ENCODE measurements around the gene RNF115.
"Not testable (repeated sequence)": the region's sequence is repeated elsewhere in the genome, so short reads cannot be mapped to it uniquely, and the experiment has no call there.

The RNF115 gene

GRCh38 chr1:145846201-145846612 lies 22.3 kb upstream of the RNF115 start:
- Mint-ChIP-seq H3K4me3 (no peak overlapping the region), H3K36me3 (peaks cover 8% of the 10 kb centered on the region), H3K4me1 (peaks cover 6% of the 10 kb centered on the region), H3K9me3 (no peaks in the 10 kb centered on the region), H3K27ac (peak overlapping the region; percentile 67), H3K27me3 (no peaks in the 10 kb centered on the region)
- DNase-seq (ENCODE audit: low spot score in 2 of 2): peak in 1 of 2 donors; percentile 27
- no peak for ATAC-seq (ENCODE audit: low read depth)

GRCh38 chr1:145845514-145846161 lies 21.7 kb upstream of the RNF115 start, which contains the start of gene NUDT17:
TSS of gene NUDT17 (plus strand) at chr1:145845630. CDS start at chr1:145845641, 11 bp downstream.
- peak within 1 kb of the TSS; percentile 67 for H3K27ac Mint-ChIP-seq
- no peak within 1 kb of the TSS for H3K4me3 Mint-ChIP-seq
- no peaks in the 10 kb centered on the region for H3K27me3 Mint-ChIP-seq
- H3K36me3 Mint-ChIP-seq: peaks cover 6% of the 10 kb centered on the region
- ATAC-seq (ENCODE audit: low read depth) (peak; percentile 68), DNase-seq (ENCODE audit: low spot score in 2 of 2) (peak; percentile 73 to 77)
- no peaks in the 10 kb centered on the region for H3K9me3 Mint-ChIP-seq
- H3K4me1 Mint-ChIP-seq: peaks cover 6% of the 10 kb centered on the region

- H3K36me3 Mint-ChIP-seq: peaks cover 7% of the 10 kb centered on the region
- no peaks in the 10 kb centered on the region for H3K9me3 Mint-ChIP-seq
- no peaks in the 10 kb centered on the region for H3K27me3 Mint-ChIP-seq
- ATAC-seq (ENCODE audit: low read depth) (peak; percentile 91), DNase-seq (ENCODE audit: low spot score in 2 of 2) (peak in 1 of 2 donors; percentile 69)
- no peak overlapping the region for H3K4me3 Mint-ChIP-seq
- peaks cover 6% of the 10 kb centered on the region for H3K4me1 Mint-ChIP-seq
- H3K27ac Mint-ChIP-seq: no peak overlapping the region
These were observed 21.2 kb upstream of the RNF115 start for GRCh38 chr1:145845144-145845513.

GRCh38 chr1:145843031-145843430 lies 19.1 kb upstream of the RNF115 start:
- H3K9me3 Mint-ChIP-seq: no peaks in the 10 kb centered on the region
- no peaks in the 10 kb centered on the region for H3K27me3 Mint-ChIP-seq
- no peak overlapping the region for H3K4me3 Mint-ChIP-seq
- H3K27ac Mint-ChIP-seq: no peak overlapping the region
- peaks cover 10% of the 10 kb centered on the region for H3K36me3 Mint-ChIP-seq
- H3K4me1 Mint-ChIP-seq: peaks cover 6% of the 10 kb centered on the region
- ATAC-seq (ENCODE audit: low read depth) (no peak), DNase-seq (ENCODE audit: low spot score in 2 of 2) (no peak)

- Mint-ChIP-seq H3K9me3 (no peaks in the 10 kb centered on the region), H3K4me1 (no peaks in the 10 kb centered on the region), H3K36me3 (peaks cover 31% of the 10 kb centered on the region), H3K27ac (no peak overlapping the region), H3K27me3 (no peaks in the 10 kb centered on the region), H3K4me3 (no peak overlapping the region)
- ATAC-seq (ENCODE audit: low read depth) (no peak), DNase-seq (ENCODE audit: low spot score in 2 of 2) (no peak)
These were observed 13.8 kb upstream of the RNF115 start for GRCh38 chr1:145837656-145838055.

GRCh38 chr1:145830810-145831209 lies 6.9 kb upstream of the RNF115 start:
- ATAC-seq (ENCODE audit: low read depth); H3K4me1 Mint-ChIP-seq; DNase-seq (ENCODE audit: low spot score in 2 of 2); H3K9me3 Mint-ChIP-seq; H3K27ac Mint-ChIP-seq; H3K27me3 Mint-ChIP-seq; H3K4me3 Mint-ChIP-seq: not testable (repeated sequence)
- H3K36me3 Mint-ChIP-seq: peaks cover 53% of the 10 kb centered on the region

- H3K27me3 Mint-ChIP-seq: no peaks in the 10 kb centered on the region
- H3K4me3 Mint-ChIP-seq: no peak overlapping the region
- no peak for ATAC-seq (ENCODE audit: low read depth)
- H3K9me3 Mint-ChIP-seq: no peaks in the 10 kb centered on the region
- peaks cover 14% of the 10 kb centered on the region for H3K4me1 Mint-ChIP-seq
- no peak overlapping the region for H3K27ac Mint-ChIP-seq
- no peak for DNase-seq (ENCODE audit: low spot score in 2 of 2)
- H3K36me3 Mint-ChIP-seq: peaks cover 50% of the 10 kb centered on the region
These were observed 4.6 kb upstream of the RNF115 start for GRCh38 chr1:145828367-145829026.

GRCh38 chr1:145827966-145828365 lies 4.1 kb upstream of the RNF115 start:
- peaks cover 14% of the 10 kb centered on the region for H3K4me1 Mint-ChIP-seq
- DNase-seq (ENCODE audit: low spot score in 2 of 2) (no peak), ATAC-seq (ENCODE audit: low read depth) (no peak)
- H3K4me3 Mint-ChIP-seq: no peak overlapping the region
- no peak overlapping the region for H3K27ac Mint-ChIP-seq
- H3K9me3 Mint-ChIP-seq: no peaks in the 10 kb centered on the region
- peaks cover 46% of the 10 kb centered on the region for H3K36me3 Mint-ChIP-seq
- H3K27me3 Mint-ChIP-seq: no peaks in the 10 kb centered on the region

GRCh38 chr1:145826030-145826429 lies 2.1 kb upstream of the RNF115 start:
- H3K36me3 Mint-ChIP-seq: peaks cover 37% of the 10 kb centered on the region
- DNase-seq (ENCODE audit: low spot score in 2 of 2) (no peak), ATAC-seq (ENCODE audit: low read depth) (no peak)
- no peak overlapping the region for H3K27ac Mint-ChIP-seq
- no peaks in the 10 kb centered on the region for H3K9me3 Mint-ChIP-seq
- peaks cover 14% of the 10 kb centered on the region for H3K4me1 Mint-ChIP-seq
- H3K27me3 Mint-ChIP-seq: no peaks in the 10 kb centered on the region
- H3K4me3 Mint-ChIP-seq: no peak overlapping the region

- Mint-ChIP-seq H3K9me3 (no peaks in the 10 kb centered on the region), H3K36me3 (peaks cover 29% of the 10 kb centered on the region), H3K4me3 (peak overlapping the region; percentile 95), H3K27ac (peak overlapping the region; percentile 89), H3K4me1 (peaks cover 14% of the 10 kb centered on the region), H3K27me3 (no peaks in the 10 kb centered on the region)
- no peak for ATAC-seq (ENCODE audit: low read depth)
- DNase-seq (ENCODE audit: low spot score in 2 of 2): peak in 1 of 2 donors; percentile 6
These were observed 576 bp upstream of the RNF115 start for GRCh38 chr1:145824499-145824842.

- ATAC-seq (ENCODE audit: low read depth); H3K9me3 Mint-ChIP-seq; H3K4me1 Mint-ChIP-seq; DNase-seq (ENCODE audit: low spot score in 2 of 2); H3K4me3 Mint-ChIP-seq; H3K27me3 Mint-ChIP-seq: not testable (repeated sequence)
- H3K27ac Mint-ChIP-seq: peak overlapping the region; percentile 89
- peaks cover 18% of the 10 kb centered on the region for H3K36me3 Mint-ChIP-seq
These were observed 1.0 kb downstream of the RNF115 start for GRCh38 chr1:145822779-145823331.

GRCh38 chr1:145818095-145818494 lies 5.8 kb downstream of the RNF115 start:
- H3K4me1 Mint-ChIP-seq; H3K36me3 Mint-ChIP-seq; H3K9me3 Mint-ChIP-seq; ATAC-seq (ENCODE audit: low read depth); DNase-seq (ENCODE audit: low spot score in 2 of 2); H3K27me3 Mint-ChIP-seq; H3K27ac Mint-ChIP-seq; H3K4me3 Mint-ChIP-seq: not testable (repeated sequence)

GRCh38 chr1:145812977-145813810 lies 10.7 kb downstream of the RNF115 start:
- not testable (repeated sequence) for ATAC-seq (ENCODE audit: low read depth); H3K27me3 Mint-ChIP-seq; H3K4me3 Mint-ChIP-seq; H3K27ac Mint-ChIP-seq; H3K9me3 Mint-ChIP-seq; H3K4me1 Mint-ChIP-seq; DNase-seq (ENCODE audit: low spot score in 2 of 2); H3K36me3 Mint-ChIP-seq

- Mint-ChIP-seq H3K27me3 (no peaks in the 10 kb centered on the region), H3K27ac (no peak overlapping the region), H3K4me1 (peaks cover 20% of the 10 kb centered on the region), H3K36me3 (peaks cover 3% of the 10 kb centered on the region), H3K4me3 (no peak overlapping the region), H3K9me3 (no peaks in the 10 kb centered on the region)
- no peak for DNase-seq (ENCODE audit: low spot score in 2 of 2)
- ATAC-seq (ENCODE audit: low read depth): no peak
These were observed 17.1 kb downstream of the RNF115 start for GRCh38 chr1:145806844-145807243.
